Smooth muscle cell (in vitro differentiated cells): ENCODE results near the gene RBBP8. TPM values are rescaled to one million over a fixed set of nuclear protein-coding genes. Genes with fewer than 3 reads are reported as not detected.

Experiments used
- DNase-seq: peaks from one replicate; lab custom pipeline; 2025; ENCODE audit not compliant: unreplicated experiment; lab: John Stamatoyannopoulos, UW
- H2AFZ ChIP-seq: fragments of 200-600 bp; sonication (generic); 2 replicates; pipeline ENCODE4 v1.6.0; 2016; ENCODE audit warnings: antibody characterized with exemption, low read depth, mild to moderate bottlenecking
- H3F3A ChIP-seq: fragments of 200-600 bp; sonication (generic); 2 replicates; pipeline ENCODE4 v1.6.0; 2017; ENCODE audit warnings: antibody characterized with exemption, low read depth
- H3K27ac ChIP-seq: fragments of 200-600 bp; sonication (generic); 2 replicates; pipeline ENCODE4 v1.5.1; 2016; ENCODE audit warnings: low read depth, mild to moderate bottlenecking
- H3K27me3 ChIP-seq: fragments of 200-600 bp; sonication (generic); 2 replicates; pipeline ENCODE4 v1.6.1; 2016; ENCODE audit warnings: low read depth, mild to moderate bottlenecking
- H3K36me3 ChIP-seq: fragments of 200-600 bp; sonication (generic); 2 replicates; pipeline ENCODE4 v1.5.1; 2016; ENCODE audit warnings: low read depth
- H3K4me1 ChIP-seq: fragments of 200-600 bp; sonication (generic); 2 replicates; pipeline ENCODE4 v1.5.1; 2016; ENCODE audit warnings: low read depth
- H3K4me2 ChIP-seq: fragments of 200-600 bp; sonication (generic); 2 replicates; pipeline ENCODE4 v1.6.0; 2016; ENCODE audit warnings: mild to moderate bottlenecking
- H3K4me3 ChIP-seq: fragments of 200-600 bp; sonication (generic); 2 replicates; pipeline ENCODE4 v1.5.1; 2016; ENCODE audit warnings: mild to moderate bottlenecking
- H3K79me2 ChIP-seq: fragments of 200-600 bp; sonication (generic); 2 replicates; pipeline ENCODE4 v1.6.0; 2016; ENCODE audit warnings: low read depth, mild to moderate bottlenecking
- H3K9ac ChIP-seq: fragments of 200-600 bp; sonication (generic); 2 replicates; pipeline ENCODE4 v1.6.0; 2016; ENCODE audit warnings: low read depth
- H3K9me3 ChIP-seq: fragments of 200-600 bp; sonication (generic); replicated peaks from 2 replicates; pipeline ENCODE4 v1.5.1; 2016; ENCODE audit warnings: low read depth
- H4K20me1 ChIP-seq: fragments of 200-600 bp; sonication (generic); 2 replicates; pipeline ENCODE4 v1.6.0; 2016; ENCODE audit warnings: low read depth
- WGBS: methylation state at CpG from one replicate; pipeline ENCODE4 v1.1.7; 2016; ENCODE audit warnings: low lambda C conversion rate; 5-methylcytosine and 5-hydroxymethylcytosine counted together
- polyA plus RNA-seq: library from polyadenylated mRNA; unstranded; fragments of >200 nt; fragmentation: Nextera tagmentation; extraction: Ambion mirVana; gene quantifications from 2 replicates; pipeline ENCODE4 v1.2.1, GENCODE V29; 2016
- total RNA-seq: library from RNA; depleted of rRNA; stranded (reverse); fragments of >200 nt; gene quantifications from 2 replicates; pipeline ENCODE4 v1.2.3, GENCODE V29; 2014
- TF ChIP-seq, protein P1 (sequence below): fragments of 200-600 bp; sonication (generic); IDR thresholded peaks from 2 replicates; pipeline ENCODE4 v1.5.1; 2017; ENCODE audit warnings: borderline replicate concordance, mild to moderate bottlenecking, antibody characterized with exemption; ENCODE audit not compliant: insufficient read depth, poor library complexity, severe bottlenecking

Gene RBBP8
- total and polyA plus RNA-seq, 2 experiments from 2014 or later, result 11.7 to 39.3 TPM

GRCh38 chr18:22935431-22935830 lies 2.3 kb downstream of the RBBP8 start:
- H3K9me3 ChIP-seq, result no peaks in the 10 kb centered on the region
- H3K4me3 ChIP-seq, result no peak overlapping the region
- peaks cover 15% of the 10 kb centered on the region for H3K4me1 ChIP-seq
- no peak overlapping the region for H2AFZ ChIP-seq
- TF ChIP-seq, protein P1, sequence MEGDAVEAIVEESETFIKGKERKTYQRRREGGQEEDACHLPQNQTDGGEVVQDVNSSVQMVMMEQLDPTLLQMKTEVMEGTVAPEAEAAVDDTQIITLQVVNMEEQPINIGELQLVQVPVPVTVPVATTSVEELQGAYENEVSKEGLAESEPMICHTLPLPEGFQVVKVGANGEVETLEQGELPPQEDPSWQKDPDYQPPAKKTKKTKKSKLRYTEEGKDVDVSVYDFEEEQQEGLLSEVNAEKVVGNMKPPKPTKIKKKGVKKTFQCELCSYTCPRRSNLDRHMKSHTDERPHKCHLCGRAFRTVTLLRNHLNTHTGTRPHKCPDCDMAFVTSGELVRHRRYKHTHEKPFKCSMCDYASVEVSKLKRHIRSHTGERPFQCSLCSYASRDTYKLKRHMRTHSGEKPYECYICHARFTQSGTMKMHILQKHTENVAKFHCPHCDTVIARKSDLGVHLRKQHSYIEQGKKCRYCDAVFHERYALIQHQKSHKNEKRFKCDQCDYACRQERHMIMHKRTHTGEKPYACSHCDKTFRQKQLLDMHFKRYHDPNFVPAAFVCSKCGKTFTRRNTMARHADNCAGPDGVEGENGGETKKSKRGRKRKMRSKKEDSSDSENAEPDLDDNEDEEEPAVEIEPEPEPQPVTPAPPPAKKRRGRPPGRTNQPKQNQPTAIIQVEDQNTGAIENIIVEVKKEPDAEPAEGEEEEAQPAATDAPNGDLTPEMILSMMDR, result no peak
- DNase-seq, result no peak
- no peaks in the 10 kb centered on the region for H3F3A ChIP-seq
- H4K20me1 ChIP-seq, result no peaks in the 10 kb centered on the region
- peaks cover 21% of the 10 kb centered on the region for H3K79me2 ChIP-seq
- WGBS, result 79% methylated on average over 1 of the region's 1 CpG
- peaks cover 3% of the 10 kb centered on the region for H3K36me3 ChIP-seq
- no peak overlapping the region for H3K9ac ChIP-seq
- no peaks in the 10 kb centered on the region for H3K27me3 ChIP-seq
- no peak overlapping the region for H3K27ac ChIP-seq
- H3K4me2 ChIP-seq, result no peak overlapping the region

DNA sequence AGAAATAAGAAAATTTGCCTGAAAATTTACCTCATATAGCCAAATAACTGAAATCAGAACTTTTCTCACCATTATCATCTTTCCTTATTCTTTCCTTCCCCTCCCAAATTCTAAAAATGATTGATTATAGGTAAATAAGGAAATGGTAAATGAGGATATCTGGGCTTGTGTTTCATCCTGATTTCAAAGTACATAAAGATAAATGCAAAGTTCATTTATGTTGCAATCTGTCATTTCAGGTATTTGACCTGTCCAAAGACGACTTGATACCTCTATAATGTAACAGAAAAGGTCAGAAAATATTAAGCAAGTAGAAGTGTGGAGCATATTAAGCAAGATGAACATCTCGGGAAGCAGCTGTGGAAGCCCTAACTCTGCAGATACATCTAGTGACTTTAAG lies 3.4 kb downstream of the RBBP8 start:
- Histone ChIP-seq H3K79me2 (peaks cover 21% of the 10 kb centered on the region), H3K36me3 (peaks cover 3% of the 10 kb centered on the region), H3K9ac (no peak overlapping the region), H3K4me3 (no peak overlapping the region), H3K27ac (no peak overlapping the region), H3K4me1 (peaks cover 15% of the 10 kb centered on the region), H3K9me3 (no peaks in the 10 kb centered on the region), H3K27me3 (no peaks in the 10 kb centered on the region), H2AFZ (no peak overlapping the region), H3F3A (no peaks in the 10 kb centered on the region), H3K4me2 (no peak overlapping the region), H4K20me1 (no peaks in the 10 kb centered on the region)
- TF ChIP-seq, protein P1, result no peak
- DNase-seq, result no peak
- 93% methylated on average over 2 of the region's 2 CpGs for WGBS

DNA sequence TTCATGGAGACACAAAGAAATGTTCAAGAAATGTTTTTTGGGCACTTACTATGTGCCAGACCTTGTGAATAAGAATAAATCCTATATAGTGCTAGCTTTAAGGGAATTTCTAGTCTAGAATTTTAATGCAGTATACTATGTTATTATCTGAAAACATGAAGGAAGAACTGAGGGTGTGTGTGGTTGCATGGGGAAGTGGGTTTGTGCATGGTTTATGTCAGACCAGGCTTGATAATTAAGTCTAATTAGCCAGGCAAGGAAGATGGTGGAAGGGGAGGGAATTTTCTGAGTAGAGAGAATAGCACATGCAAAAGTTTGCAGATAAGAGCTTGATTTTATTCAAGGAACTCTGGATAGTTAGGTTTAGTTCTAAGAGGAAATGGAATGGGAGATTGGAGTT lies 6.5 kb downstream of the RBBP8 start:
- H3K9me3 ChIP-seq, result no peaks in the 10 kb centered on the region
- H3K4me1 ChIP-seq, result peaks cover 3% of the 10 kb centered on the region
- no peak overlapping the region for H3K9ac ChIP-seq
- TF ChIP-seq, protein P1, result no peak
- peaks cover 12% of the 10 kb centered on the region for H3K79me2 ChIP-seq
- no peak overlapping the region for H2AFZ ChIP-seq
- DNase-seq, result no peak
- peaks cover 3% of the 10 kb centered on the region for H3K36me3 ChIP-seq
- no peaks in the 10 kb centered on the region for H4K20me1 ChIP-seq
- H3K27ac ChIP-seq, result no peak overlapping the region
- no peaks in the 10 kb centered on the region for H3K27me3 ChIP-seq
- no peak overlapping the region for H3K4me3 ChIP-seq
- no peak overlapping the region for H3K4me2 ChIP-seq
- H3F3A ChIP-seq, result no peaks in the 10 kb centered on the region

DNA sequence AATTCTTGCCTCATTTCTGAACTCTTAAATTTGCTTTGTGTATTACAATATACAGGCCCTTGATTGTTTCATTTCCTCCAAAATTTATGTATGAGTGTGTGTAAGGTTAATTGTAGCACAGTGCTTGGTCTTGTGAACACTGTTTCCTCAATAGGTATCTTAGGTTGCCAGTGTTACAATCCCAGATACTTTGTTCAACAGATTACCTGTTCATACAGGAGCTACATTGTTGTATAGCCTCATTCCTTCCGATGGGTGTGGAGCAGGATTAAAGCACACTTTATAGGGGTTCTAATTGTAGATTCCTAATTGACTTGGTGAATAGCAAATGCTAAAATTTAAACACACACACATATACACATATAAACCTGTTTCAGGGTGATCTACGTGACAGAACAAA lies 10.7 kb downstream of the RBBP8 start:
- no peaks in the 10 kb centered on the region for H3F3A ChIP-seq
- H3K4me2 ChIP-seq, result no peak overlapping the region
- H3K9me3 ChIP-seq, result no peaks in the 10 kb centered on the region
- H4K20me1 ChIP-seq, result no peaks in the 10 kb centered on the region
- no peak overlapping the region for H2AFZ ChIP-seq
- H3K36me3 ChIP-seq, result no peaks in the 10 kb centered on the region
- no peaks in the 10 kb centered on the region for H3K4me1 ChIP-seq
- H3K9ac ChIP-seq, result no peak overlapping the region
- H3K4me3 ChIP-seq, result no peak overlapping the region
- H3K79me2 ChIP-seq, result no peaks in the 10 kb centered on the region
- TF ChIP-seq, protein P1, result no peak
- H3K27ac ChIP-seq, result no peak overlapping the region
- no peaks in the 10 kb centered on the region for H3K27me3 ChIP-seq
- no peak for DNase-seq
- WGBS, result 96% methylated on average over 2 of the region's 2 CpGs
